Measurements from ENCODE around the gene CMPK2.

Gene CMPK2

DNA sequence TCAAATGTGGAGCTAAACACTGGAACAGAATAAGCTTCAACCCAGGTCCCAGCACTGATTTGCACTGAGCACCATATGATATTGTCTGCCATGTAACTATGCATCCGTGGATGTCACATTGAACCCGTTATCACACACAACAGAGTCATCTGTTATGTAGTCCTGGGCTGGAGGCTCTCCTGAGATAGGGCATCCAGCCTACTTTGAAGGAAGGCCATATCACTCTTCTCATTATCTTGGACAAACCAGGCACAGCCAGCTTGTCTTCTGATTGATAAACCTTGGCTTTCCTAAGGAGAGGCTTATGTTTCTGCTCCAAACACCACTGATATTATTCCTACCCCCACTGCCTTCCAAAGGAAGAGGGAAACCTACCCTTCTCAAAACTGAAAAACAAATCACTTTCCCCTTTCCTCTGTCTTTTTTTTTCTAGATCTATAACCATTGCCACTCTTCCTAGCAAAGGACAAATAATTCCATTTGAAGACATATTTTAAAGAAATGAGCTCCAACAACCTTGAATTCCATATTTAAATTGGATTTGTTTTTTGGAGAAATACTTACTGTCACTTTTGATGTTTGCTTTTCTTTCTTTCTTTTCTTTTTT is 28.3 kb upstream of the CMPK2 start:
- no peak for DNase-seq (ENCODE audit: low read depth)
- TF ChIP-seq, protein P1, sequence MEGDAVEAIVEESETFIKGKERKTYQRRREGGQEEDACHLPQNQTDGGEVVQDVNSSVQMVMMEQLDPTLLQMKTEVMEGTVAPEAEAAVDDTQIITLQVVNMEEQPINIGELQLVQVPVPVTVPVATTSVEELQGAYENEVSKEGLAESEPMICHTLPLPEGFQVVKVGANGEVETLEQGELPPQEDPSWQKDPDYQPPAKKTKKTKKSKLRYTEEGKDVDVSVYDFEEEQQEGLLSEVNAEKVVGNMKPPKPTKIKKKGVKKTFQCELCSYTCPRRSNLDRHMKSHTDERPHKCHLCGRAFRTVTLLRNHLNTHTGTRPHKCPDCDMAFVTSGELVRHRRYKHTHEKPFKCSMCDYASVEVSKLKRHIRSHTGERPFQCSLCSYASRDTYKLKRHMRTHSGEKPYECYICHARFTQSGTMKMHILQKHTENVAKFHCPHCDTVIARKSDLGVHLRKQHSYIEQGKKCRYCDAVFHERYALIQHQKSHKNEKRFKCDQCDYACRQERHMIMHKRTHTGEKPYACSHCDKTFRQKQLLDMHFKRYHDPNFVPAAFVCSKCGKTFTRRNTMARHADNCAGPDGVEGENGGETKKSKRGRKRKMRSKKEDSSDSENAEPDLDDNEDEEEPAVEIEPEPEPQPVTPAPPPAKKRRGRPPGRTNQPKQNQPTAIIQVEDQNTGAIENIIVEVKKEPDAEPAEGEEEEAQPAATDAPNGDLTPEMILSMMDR (IDR thresholded peaks at IDR 0.05; ENCODE audit: insufficient read depth, low read depth, low read length, missing control alignments) = no peak

GRCh38 chr2:6888724-6889123 is 23.0 kb upstream of the CMPK2 start:
- TF ChIP-seq, protein P1 (IDR thresholded peaks at IDR 0.05; ENCODE audit: insufficient read depth, low read depth, low read length, missing control alignments) = no peak
- no peak overlapping the region for H3K4me3 ChIP-seq (ENCODE audit: low read depth, low read length)
- no peak for DNase-seq (ENCODE audit: low read depth)

More for the DNA sequence above, 28.3 kb upstream of the CMPK2 start:
- H3K4me3 ChIP-seq (ENCODE audit: low read depth, low read length) = no peak overlapping the region

DNA sequence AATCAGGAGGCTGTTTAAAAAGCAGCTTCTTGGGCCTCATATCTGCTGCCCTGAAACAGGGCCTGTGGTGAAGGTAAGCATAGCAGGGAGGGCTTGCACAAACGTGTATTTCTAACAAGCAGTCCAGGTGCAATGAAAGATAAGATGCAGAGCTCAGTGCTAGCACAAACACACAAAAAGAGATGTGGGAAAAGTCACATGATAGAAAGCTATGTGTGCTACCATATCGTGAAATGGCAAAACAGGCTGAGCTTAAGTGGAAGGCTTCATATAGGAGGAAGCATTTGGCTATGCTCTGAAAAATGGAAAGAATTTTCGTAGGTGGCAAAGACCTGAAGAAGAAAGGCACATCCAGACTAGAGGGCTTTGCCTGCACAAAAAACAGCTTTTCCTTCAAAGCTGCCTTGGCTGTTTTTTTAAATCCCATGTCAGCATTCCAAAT is 22.1 kb upstream of the CMPK2 start:
- H3K4me3 ChIP-seq (ENCODE audit: low read depth, low read length) = no peak overlapping the region
- TF ChIP-seq, protein P1 (IDR thresholded peaks at IDR 0.05; ENCODE audit: insufficient read depth, low read depth, low read length, missing control alignments) = no peak
- DNase-seq (ENCODE audit: low read depth) = no peak

GRCh38 chr2:6885968-6886367 is 20.3 kb upstream of the CMPK2 start:
- H3K4me3 ChIP-seq (ENCODE audit: low read depth, low read length) = no peak overlapping the region
- TF ChIP-seq, protein P1 (IDR thresholded peaks at IDR 0.05; ENCODE audit: insufficient read depth, low read depth, low read length, missing control alignments) = no peak
- DNase-seq (ENCODE audit: low read depth) = no peak

GRCh38 chr2:6885551-6885950 is 19.8 kb upstream of the CMPK2 start:
- DNase-seq (ENCODE audit: low read depth) = no peak
- TF ChIP-seq, protein P1 (IDR thresholded peaks at IDR 0.05; ENCODE audit: insufficient read depth, low read depth, low read length, missing control alignments) = no peak
- H3K4me3 ChIP-seq (ENCODE audit: low read depth, low read length) = no peak overlapping the region

- no peak overlapping the region for H3K4me3 ChIP-seq (ENCODE audit: low read depth, low read length)
- TF ChIP-seq, protein P1 (IDR thresholded peaks at IDR 0.05; ENCODE audit: insufficient read depth, low read depth, low read length, missing control alignments) = no peak
- DNase-seq (ENCODE audit: low read depth) = no peak
Observed at GRCh38 chr2:6883448-6884122, 17.9 kb upstream of the CMPK2 start.

Measured in GM12865 (cell line).